GM13977 (cell line): ENCODE results near the gene CNTNAP4.
A peak's percentile ranks its signal among the peaks of the same experiment; 100 is the strongest.

Experiments used
- DNase-seq: peaks from one replicate; pipeline ENCODE4 v3.0.0; 2012; ENCODE audit warnings: low spot score
- in situ Hi-C: fragments of 300-500 bp; cut with MboI; formaldehyde crosslinking; loops from one replicate; pipeline ENCODE4 v1.12.0; 2022; ENCODE audit warnings: low sequenced_read_pairs, low pct_unique_long_range_greater_than_20kb, mixed read lengths, inconsistent platforms; ENCODE audit not compliant: unreplicated experiment
- TF ChIP-seq, protein P1 (sequence below): IDR thresholded peaks from 2 replicates; pipeline ENCODE4 v1.5.1; 2012; ENCODE audit warnings: mild to moderate bottlenecking, control low read depth; ENCODE audit not compliant: insufficient read depth; ENCODE audit errors: extremely low read depth, missing control alignments

The CNTNAP4 gene

DNA sequence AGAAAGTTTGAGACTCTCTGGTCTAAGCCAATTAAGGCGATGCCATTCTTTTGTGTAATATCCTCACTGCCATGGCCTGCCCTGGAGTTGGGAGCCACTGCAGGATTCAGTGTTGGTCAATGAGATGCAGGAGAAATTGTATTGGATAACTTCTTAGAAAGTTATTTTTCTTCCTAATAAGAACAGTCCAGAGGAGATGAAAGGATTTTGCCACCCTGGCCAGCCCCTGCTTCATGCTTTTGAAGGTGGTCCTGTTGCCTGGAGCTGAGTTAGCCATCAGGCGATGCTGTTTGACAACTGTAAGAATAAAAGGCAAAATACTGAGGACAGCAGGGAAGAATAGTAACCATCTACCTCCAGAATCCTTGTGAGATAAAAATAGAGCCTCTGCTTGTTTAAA lies 35.4 kb upstream of the CNTNAP4 start:
- DNase-seq, result no peak
- TF ChIP-seq, protein P1, sequence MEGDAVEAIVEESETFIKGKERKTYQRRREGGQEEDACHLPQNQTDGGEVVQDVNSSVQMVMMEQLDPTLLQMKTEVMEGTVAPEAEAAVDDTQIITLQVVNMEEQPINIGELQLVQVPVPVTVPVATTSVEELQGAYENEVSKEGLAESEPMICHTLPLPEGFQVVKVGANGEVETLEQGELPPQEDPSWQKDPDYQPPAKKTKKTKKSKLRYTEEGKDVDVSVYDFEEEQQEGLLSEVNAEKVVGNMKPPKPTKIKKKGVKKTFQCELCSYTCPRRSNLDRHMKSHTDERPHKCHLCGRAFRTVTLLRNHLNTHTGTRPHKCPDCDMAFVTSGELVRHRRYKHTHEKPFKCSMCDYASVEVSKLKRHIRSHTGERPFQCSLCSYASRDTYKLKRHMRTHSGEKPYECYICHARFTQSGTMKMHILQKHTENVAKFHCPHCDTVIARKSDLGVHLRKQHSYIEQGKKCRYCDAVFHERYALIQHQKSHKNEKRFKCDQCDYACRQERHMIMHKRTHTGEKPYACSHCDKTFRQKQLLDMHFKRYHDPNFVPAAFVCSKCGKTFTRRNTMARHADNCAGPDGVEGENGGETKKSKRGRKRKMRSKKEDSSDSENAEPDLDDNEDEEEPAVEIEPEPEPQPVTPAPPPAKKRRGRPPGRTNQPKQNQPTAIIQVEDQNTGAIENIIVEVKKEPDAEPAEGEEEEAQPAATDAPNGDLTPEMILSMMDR, result no peak
- in situ Hi-C loops, result no loop called here

DNA sequence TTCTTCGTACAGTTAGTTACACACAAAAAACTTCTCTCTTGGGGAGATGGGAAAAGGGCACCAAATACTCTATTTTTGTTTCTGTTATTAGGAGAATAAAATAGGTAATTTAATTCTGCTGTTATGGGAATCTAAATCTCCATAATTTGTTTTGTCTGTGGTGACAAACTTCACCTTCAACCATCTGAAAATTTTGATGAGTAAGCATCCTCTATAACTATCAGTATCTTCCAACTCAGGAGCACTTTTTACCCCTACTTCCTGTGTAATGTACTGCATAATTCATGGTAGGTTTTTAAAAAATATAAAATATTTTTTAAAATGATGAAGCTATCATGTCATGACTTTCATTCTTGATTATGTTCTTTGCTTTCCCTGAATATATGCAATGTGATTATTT lies 33.6 kb upstream of the CNTNAP4 start:
- DNase-seq, result no peak
- in situ Hi-C loops, result no loop called here
- TF ChIP-seq, protein P1, result no peak

DNA sequence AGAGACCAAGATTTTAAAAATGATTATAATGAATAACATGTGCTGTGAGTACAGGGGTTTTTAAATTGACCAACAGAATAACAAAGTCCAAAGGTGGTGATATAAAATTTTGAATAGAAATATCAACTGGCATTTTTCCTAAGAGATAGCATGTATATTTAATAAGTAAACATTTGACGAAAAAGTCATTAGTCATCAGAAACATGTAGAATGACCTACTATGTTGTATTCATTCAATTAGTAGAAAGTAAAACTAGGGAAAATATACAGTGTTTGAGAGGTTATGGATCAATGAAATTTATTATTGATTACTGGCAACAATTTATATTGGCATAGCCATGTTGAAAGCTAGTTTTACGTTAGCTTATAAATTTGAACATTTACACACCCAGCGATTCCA lies 30.6 kb upstream of the CNTNAP4 start:
- TF ChIP-seq, protein P1, result no peak
- in situ Hi-C loops, result no loop called here
- DNase-seq, result no peak

DNA sequence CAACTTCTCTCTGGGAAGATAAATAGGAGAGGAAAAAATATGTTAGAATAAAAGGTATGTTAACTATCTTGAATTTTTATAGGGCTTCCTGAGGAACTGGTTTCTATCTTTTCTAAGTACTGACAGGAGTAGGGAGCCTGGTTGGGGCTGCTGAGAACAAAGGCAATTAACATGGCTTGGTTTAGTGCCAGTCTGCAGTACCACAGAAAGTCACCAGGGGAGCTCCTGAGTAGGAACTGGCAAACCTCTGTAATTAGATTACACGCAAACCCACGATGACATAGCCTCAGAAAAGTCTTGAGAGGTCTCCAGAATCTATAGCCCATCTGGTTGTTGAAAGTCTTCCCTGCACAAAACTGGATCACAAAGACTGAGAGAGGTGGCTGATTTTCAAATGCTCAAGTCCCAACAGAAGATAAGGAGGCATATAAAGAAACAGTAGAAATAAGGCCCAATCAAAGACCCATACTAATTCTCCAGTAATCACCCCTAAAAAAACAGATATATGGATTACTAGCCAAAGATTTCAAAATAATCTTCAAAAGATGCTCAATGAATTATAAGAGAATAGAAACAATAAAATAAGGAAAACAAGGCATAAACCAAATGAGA lies 11.7 kb upstream of the CNTNAP4 start:
- DNase-seq, result peak; percentile 15
- in situ Hi-C loops, result no loop called here
- TF ChIP-seq, protein P1, result peak; percentile 50

DNA sequence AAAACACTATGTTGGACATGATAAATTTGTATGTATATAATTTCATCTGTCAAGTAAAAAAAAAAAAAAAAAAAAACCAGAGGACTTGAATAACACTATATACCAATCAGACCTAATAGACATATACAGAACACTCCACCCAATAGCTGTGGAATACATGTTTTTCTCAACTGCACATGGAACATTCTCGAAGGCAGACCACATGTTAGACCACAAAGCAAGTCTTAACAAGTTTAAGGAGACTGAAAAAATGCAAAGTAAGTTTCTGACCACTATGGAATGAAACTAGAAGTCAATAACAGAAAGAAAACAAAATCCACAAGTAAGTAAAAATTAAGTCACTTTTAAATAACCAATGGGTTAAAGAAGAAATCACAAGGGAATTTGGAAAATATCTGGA lies 8.4 kb upstream of the CNTNAP4 start:
- DNase-seq, result no peak
- TF ChIP-seq, protein P1, result no peak
- in situ Hi-C loops, result no loop called here

DNA sequence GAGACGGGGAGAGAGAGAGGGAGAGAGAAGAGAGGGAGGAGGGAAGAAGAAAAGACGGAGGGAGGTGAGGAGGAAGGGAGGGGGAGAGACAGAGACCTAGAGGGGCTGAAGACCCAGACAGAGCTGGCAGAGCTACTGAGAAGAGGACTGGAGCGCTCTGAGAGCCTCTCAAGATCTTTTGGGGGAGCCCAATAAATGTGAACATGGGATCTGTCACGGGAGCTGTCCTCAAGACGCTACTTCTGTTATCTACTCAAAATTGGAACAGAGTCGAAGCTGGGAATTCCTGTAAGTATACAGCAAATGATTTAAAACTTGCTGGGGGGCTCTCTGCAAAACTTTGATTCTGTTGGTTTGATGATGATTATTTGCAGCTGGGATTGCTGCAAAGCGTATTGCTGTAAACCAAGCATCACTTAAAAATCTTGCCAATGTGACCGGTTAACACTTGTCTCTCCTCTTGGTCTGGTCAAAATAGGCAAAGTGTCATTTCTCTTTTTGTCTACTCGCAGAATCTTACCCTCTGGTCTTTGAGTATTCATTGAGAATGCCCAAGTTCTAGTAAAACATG lies 344 bp downstream of the CNTNAP4 start:
- DNase-seq, result no peak
- in situ Hi-C loops, result no loop called here
- TF ChIP-seq, protein P1, result no peak
